T-helper 1 cell (primary cell): ENCODE data around the gene PDSS2.
A peak's percentile ranks its signal among the peaks of the same experiment; 100 is the strongest.

ENCODE experiments used
- DNase-seq, 5 donors: peaks; one replicate each; pipeline ENCODE4 v3.0.0-alpha.2; 2012 to 2020

PDSS2 gene

GRCh38 chr6:107360476-107360875 lies 98.9 kb downstream of the PDSS2 start:
- no peak for DNase-seq

- no peak for DNase-seq
Observed at GRCh38 chr6:107357842-107358241, 101.5 kb downstream of the PDSS2 start.

DNA sequence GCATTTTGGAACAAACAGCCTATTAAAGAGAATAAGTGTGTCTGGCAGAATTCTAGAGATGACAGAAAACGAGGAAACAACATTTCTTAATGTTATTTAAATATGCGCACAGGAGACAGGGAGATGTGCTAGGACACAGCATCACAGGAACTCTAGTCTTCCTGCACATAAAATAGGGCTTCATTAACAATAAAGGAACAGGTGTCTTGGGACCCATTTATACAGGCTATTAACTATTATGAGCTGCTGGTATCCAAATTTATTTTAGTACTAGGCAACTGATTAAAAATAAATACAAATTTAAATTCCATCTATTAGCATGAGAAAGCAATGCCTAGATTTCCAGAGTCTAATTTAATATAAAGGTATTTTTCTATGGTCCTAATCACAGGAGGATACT lies 102.3 kb downstream of the PDSS2 start:
- DNase-seq, result no peak

DNA sequence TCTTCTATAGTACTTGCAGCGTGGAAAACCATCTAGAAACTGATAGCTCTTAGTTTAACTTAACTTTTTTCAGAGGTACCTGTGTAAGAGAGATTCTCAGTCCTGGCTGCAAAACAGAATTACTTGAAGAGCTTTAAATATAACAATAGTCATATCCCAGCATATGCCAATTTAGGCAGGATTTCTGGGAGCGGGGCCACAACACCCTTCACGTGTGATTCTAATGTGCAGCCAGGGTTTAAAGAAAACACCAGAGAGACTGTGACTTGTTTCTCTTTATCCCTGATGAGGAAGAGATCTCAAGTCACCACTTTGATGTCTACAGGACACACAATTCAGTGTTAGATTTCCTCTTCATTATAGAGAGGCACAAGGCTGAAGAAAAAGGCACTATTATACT lies 103.7 kb downstream of the PDSS2 start:
- no peak for DNase-seq

DNA sequence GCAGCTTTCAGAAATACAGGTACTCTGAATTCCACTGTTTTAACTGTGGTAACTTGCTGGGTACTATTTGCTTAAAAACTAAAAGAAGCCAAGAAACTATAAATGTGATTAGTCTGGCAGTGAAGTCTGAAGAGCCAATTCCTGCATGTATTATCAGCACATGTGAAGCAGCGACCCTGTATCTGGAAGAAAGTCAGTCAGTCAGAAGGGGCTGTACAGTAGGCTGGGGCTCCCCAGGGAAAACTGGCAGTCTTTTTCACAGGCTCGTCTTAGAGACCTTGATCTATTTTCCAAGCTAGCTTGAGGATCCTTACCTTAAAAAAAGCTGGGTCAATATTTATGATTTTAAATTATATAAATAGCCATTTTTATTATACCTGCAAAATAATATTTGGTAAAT lies 104.9 kb downstream of the PDSS2 start:
- no peak for DNase-seq

- DNase-seq, result no peak
Observed at GRCh38 chr6:107353773-107354382, 105.5 kb downstream of the PDSS2 start.

GRCh38 chr6:107348224-107348623 lies 111.1 kb downstream of the PDSS2 start:
- no peak for DNase-seq

- DNase-seq, result no peak
Observed at GRCh38 chr6:107345393-107345792, 114.0 kb downstream of the PDSS2 start.

DNA sequence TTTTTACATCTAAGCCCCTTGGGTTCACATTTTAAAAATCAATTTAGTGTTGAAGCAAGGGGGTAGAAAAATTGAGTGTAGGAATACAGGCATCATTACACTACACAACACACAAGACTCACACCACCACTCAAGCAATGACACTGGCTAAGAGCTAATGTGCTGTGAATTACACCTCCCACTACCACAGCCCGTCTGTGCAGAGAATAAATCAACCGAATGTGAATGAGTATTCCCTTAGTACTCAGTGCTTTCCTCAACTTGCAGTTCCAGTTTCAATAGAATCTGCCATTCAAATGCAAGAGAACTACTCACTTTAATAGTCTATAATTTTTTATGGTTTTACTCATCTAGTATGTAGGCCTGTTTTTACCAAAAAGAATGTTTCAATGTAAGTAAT lies 114.4 kb downstream of the PDSS2 start:
- no peak for DNase-seq

GRCh38 chr6:107344383-107344782 lies 115.0 kb downstream of the PDSS2 start:
- no peak for DNase-seq

DNA sequence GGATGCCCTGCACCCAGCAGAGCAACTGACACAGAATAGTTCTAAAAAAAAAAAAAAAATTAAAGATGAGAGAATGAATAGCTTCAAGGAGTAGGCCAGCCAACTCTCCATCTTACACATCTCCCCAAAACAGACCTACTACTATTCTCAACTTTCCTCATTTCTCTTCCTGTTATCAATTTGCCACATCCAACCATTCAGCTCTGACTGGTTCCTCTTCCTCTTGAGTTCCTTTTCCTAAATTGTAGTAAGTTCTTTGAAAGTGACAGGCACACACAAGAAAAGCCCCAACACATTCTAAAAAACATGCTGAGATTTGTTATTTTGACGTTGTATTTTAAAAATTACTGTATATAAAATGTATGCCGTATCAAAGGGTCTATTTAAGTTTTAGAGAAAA lies 117.2 kb downstream of the PDSS2 start:
- no peak for DNase-seq

DNA sequence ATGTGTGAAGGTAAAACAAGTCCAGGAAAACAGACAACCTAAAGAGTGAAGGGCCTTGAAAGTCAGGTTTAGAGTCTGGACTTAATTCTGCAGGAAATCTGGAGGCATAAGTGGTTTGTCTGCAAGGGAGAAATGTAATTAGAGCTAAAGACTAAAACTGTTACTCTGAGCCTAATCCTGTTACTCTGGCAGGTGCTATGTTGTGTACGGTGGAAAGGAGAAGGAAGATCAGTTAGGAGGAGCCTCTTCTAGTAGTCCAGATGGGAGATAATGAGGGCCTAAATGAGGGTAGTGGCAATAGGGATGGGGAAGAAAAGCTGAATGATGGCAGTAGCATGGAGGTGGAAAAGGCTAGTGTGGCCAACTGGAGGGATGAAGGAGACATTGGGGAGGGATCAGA lies 118.5 kb downstream of the PDSS2 start:
- DNase-seq, result no peak

- no peak for DNase-seq
Observed at GRCh38 chr6:107337191-107337741, 122.1 kb downstream of the PDSS2 start.

- DNase-seq, result no peak
Observed at GRCh38 chr6:107334026-107334425, 125.3 kb downstream of the PDSS2 start.

DNA sequence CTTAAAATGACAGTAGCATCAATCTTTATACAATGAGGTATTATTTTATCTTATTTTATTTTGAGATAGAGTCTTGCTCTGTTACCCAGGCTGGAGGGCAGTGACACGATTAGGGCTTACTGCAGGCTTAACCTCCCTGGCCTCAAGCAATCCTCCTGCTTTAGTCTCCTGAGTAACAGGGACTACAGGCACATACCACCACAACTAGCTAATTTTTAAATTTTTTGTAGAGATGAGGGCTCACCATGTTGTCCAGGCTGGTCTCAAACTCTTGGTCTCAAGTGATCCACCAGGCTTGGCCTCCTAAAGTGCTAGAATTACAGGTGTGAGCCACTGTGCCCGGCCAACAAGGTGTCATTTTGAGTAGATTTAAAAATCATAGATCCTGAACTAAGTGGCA lies 125.9 kb downstream of the PDSS2 start:
- DNase-seq, result no peak

- no peak for DNase-seq
Observed at GRCh38 chr6:107331409-107332386, 127.7 kb downstream of the PDSS2 start.

GRCh38 chr6:107330168-107330567 lies 129.2 kb downstream of the PDSS2 start:
- peak in 1 of 5 donors; percentile 61 for DNase-seq

DNA sequence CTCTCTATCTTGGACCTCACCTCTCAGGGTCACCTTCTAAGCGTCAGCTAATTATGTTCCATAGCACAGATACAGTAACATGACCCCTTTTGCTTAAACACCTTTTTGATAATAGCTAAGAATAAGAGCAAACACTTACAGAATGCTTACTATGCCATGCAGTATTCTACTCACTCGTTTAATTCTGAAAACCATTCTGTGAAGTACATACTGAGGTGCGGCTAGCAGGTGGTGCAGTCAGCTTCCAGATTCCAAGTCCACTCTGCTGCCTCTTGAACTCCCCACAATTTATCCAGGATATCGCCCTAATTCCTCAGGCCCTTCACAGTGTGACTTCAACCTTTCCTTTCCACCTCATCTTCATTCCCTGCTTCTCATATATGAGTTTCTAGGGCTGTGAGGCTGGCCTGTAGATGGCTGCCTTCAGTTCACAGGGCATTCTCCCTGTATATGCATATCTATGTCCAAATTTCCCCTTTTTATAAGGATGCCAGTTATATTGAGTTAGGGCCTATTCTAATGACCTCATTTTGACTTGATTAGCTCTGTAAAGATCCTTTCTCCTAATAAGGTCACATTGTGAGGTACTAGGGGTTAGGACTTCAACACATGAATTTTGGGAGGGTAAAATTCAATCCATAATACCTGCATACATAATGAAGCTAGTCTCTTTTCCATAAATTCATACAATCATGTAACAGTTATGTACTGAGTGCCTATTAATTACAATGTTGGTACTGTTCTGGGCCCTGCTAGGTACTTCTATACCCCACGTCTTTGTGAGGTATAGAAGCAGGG lies 130.1 kb downstream of the PDSS2 start:
- no peak for DNase-seq

GRCh38 chr6:107328081-107328480 lies 131.3 kb downstream of the PDSS2 start:
- no peak for DNase-seq

DNA sequence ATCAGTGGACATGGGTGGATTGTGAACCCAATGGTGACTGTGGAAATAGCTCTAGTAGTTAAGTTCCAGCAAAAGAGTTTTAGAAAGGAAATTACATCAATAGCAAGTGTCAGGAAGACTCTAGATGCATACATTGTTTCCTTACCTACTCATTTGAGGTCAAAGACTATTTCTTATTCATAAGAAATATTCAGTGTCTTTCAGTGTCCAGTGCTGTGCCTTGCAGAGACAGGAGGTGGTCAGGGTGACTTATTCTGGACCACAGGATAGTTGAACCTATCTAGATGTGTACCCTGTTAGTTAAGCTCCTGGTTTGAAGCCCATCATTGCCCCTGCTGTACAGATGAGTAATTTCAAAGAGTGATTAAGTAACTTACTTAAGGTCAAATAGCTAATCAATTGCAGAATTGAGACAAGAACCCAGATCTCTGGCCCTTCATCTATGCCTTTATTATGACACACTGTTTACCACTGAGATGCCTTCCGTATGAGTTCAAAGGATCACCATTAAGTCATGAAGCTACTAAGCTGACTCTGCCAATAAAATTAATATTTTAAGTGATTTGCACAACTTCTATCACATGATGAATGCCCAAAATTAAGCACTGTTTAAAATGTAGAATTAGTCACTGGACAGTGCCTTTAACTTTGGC lies 136.1 kb downstream of the PDSS2 start:
- no peak for DNase-seq

- DNase-seq, result no peak
Observed at GRCh38 chr6:107321793-107322192, 137.6 kb downstream of the PDSS2 start.

- DNase-seq, result no peak
Observed at GRCh38 chr6:107319906-107320530, 139.3 kb downstream of the PDSS2 start.
